Measurements from ENCODE around the gene FRMD3.

Gene FRMD3

GRCh38 chr9:83284746-83285145 lies 253.5 kb downstream of the FRMD3 start:
- DNase-seq (ENCODE audit: low read depth) = no peak
- no peak overlapping the region for H3K4me3 ChIP-seq (ENCODE audit: low read depth, low read length)
- TF ChIP-seq MYC (IDR thresholded peaks at IDR 0.05; ENCODE audit: low read depth, low read length) (no peak), CTCF (IDR thresholded peaks at IDR 0.05; ENCODE audit: low read depth, low read length) (no peak), POLR2A (IDR thresholded peaks at IDR 0.05; ENCODE audit: extremely low read depth, insufficient read length) (no peak)
- TF ChIP-seq, protein P1, sequence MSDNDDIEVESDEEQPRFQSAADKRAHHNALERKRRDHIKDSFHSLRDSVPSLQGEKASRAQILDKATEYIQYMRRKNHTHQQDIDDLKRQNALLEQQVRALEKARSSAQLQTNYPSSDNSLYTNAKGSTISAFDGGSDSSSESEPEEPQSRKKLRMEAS (IDR thresholded peaks at IDR 0.05; ENCODE audit: low read depth, low read length) = no peak

DNA sequence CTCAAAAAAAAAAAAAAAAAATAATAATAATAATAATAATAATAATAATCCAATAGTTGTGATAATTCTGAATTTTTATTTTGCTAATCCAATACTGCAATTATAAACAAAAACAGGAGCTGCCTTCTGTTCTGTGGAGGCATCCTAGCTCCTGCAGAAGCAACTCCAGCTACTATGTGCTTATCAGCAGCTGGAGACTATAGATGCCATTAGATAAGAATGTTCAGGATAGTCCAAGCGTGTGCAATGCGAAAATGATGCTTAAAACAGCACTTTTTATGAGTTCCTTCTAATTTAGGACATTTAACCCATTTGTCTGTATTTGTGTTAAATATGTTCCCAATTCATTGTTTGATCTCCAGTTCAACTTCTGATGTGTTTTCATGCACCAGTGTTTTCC lies 254.7 kb downstream of the FRMD3 start:
- TF ChIP-seq, protein P1 (IDR thresholded peaks at IDR 0.05; ENCODE audit: low read depth, low read length) = no peak
- TF ChIP-seq POLR2A (IDR thresholded peaks at IDR 0.05; ENCODE audit: extremely low read depth, insufficient read length) (no peak), MYC (IDR thresholded peaks at IDR 0.05; ENCODE audit: low read depth, low read length) (no peak), CTCF (IDR thresholded peaks at IDR 0.05; ENCODE audit: low read depth, low read length) (no peak)
- DNase-seq (ENCODE audit: low read depth) = no peak
- H3K4me3 ChIP-seq (ENCODE audit: low read depth, low read length) = no peak overlapping the region

DNA sequence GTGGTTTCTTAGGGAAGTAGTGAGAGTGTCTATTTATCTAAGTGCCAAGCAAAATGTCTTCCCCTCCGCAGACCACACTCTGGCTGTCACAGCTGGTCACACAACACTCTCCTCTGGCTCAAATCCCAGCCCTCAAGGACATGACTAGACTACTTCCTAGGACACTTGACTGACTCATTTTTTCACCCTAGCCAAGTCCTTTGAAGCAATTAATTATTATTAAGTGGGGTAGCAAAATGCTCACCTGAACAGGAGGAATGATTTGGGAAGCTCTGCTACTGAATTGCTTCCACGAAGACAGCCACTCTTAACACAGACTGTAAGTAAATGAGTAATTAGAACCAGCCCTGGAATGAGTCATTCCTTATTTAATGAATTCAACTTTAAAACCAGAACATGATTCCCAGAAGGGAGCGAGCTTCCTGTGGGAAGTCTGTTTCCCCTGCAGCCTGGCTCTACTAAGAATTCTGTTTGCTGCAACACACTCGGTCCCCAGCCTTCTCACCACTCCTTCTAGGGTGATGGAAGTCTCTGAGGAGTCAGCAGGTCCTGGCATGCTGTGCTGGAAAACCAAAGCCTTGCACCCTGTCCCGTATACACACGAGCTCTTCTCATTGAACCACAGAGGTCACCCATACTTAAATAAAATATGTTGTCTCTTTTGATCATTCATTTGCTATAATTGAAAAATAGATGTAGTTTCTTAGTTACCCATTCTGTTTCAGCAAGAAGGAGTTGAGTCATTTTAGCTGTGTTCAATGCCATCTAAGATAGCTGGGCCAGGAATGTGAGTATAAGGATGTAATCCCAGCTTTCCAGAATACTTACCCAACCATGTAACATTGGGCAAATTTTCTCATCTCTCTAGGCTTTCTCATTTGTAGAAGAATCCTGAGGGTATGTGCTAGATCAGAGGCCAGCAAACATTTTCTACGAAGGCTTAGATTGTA lies 256.6 kb downstream of the FRMD3 start:
- TF ChIP-seq MYC (IDR thresholded peaks at IDR 0.05; ENCODE audit: low read depth, low read length) (no peak), CTCF (IDR thresholded peaks at IDR 0.05; ENCODE audit: low read depth, low read length) (no peak), POLR2A (IDR thresholded peaks at IDR 0.05; ENCODE audit: extremely low read depth, insufficient read length) (no peak)
- TF ChIP-seq, protein P1 (IDR thresholded peaks at IDR 0.05; ENCODE audit: low read depth, low read length) = no peak
- H3K4me3 ChIP-seq (ENCODE audit: low read depth, low read length) = no peak overlapping the region
- DNase-seq (ENCODE audit: low read depth) = peak; percentile 40

- TF ChIP-seq CTCF (IDR thresholded peaks at IDR 0.05; ENCODE audit: low read depth, low read length) (no peak), POLR2A (IDR thresholded peaks at IDR 0.05; ENCODE audit: extremely low read depth, insufficient read length) (no peak), MYC (IDR thresholded peaks at IDR 0.05; ENCODE audit: low read depth, low read length) (no peak)
- TF ChIP-seq, protein P1 (IDR thresholded peaks at IDR 0.05; ENCODE audit: low read depth, low read length) = no peak
- no peak overlapping the region for H3K4me3 ChIP-seq (ENCODE audit: low read depth, low read length)
- DNase-seq (ENCODE audit: low read depth) = no peak
Observed at GRCh38 chr9:83280790-83281189, 257.4 kb downstream of the FRMD3 start.

DNA sequence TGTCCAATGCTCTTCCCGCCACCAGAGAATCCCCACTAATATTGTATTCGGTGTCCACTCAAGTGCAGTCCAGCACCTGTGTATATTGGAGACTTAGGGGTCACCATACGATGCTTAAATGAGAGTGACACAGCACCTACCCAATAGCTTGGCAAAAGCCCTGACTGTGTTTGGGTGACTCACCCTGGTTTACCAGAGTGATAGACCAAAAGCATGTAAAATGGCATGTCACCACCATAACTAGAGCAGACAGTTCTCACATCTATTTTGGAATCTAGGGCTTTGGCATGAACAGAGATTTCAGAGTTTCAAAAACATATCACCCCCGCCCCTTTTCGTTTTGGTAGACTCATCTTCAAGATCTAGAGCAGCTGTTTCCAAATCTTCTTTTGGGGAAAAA lies 257.9 kb downstream of the FRMD3 start:
- H3K4me3 ChIP-seq (ENCODE audit: low read depth, low read length) = no peak overlapping the region
- DNase-seq (ENCODE audit: low read depth) = no peak

More for the DNA sequence above, 257.9 kb downstream of the FRMD3 start:
- TF ChIP-seq POLR2A (IDR thresholded peaks at IDR 0.05; ENCODE audit: extremely low read depth, insufficient read length) (no peak), CTCF (IDR thresholded peaks at IDR 0.05; ENCODE audit: low read depth, low read length) (no peak), MYC (IDR thresholded peaks at IDR 0.05; ENCODE audit: low read depth, low read length) (no peak)
- TF ChIP-seq, protein P1 (IDR thresholded peaks at IDR 0.05; ENCODE audit: low read depth, low read length) = no peak

Measured in NB4 (cell line).